Measurements from ENCODE around the gene ANXA9. TPM values are rescaled to one million over a fixed set of nuclear protein-coding genes. Genes with fewer than 3 reads are reported as not detected.
A peak's percentile ranks its signal among the peaks of the same experiment; 100 is the strongest.

Gene ANXA9
- total and polyA plus RNA-seq, 2 experiments from 2014 or later = 1.4 to 2.2 TPM

DNA sequence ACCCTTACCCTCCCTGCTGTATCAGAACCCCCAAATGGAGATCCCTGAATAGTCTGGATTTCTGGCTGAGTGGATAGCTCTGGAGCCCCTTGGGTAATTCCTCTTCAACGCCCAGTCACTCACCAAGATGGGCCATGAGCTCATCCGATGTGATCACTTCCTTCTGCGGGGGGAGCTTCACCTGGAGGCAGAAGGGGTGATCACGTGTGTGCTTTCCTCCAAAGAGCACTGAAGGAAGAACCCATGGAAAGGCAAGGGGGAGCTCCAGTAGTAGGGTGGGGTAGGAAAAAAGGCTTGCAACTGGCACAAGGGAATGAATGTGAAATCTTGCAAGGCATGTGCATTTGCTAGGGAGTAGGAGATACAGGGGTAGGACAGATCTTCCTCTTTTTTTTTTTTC, 19.5 kb downstream of the ANXA9 start:
- H3K79me2 ChIP-seq (replicated peaks; ENCODE audit: insufficient read depth) = no peaks in the 10 kb centered on the region
- no peak overlapping the region for H2AFZ ChIP-seq
- DNase-seq (ENCODE audit: low spot score) = no peak
- Mint-ChIP-seq H3K4me1 (peaks cover 18% of the 10 kb centered on the region), H3K9me3 (no peaks in the 10 kb centered on the region), H3K36me3 (ENCODE audit: low read depth) (peaks cover 5% of the 10 kb centered on the region; the same call in 2 of the 3 replicates), H3K4me3 (no peak overlapping the region; the same call in 2 of the 3 replicates), H3K27me3 (ENCODE audit: insufficient read depth, low read depth, poor library complexity) (peaks cover 19% of the 10 kb centered on the region), H3K27ac (peak overlapping the region; percentile 24; the same call in 1 of the 2 replicates)
- H3K4me2 ChIP-seq = no peak overlapping the region
- no peaks in the 10 kb centered on the region for H4K20me1 ChIP-seq (replicated peaks; ENCODE audit: insufficient read depth)
- TF ChIP-seq, protein P1, sequence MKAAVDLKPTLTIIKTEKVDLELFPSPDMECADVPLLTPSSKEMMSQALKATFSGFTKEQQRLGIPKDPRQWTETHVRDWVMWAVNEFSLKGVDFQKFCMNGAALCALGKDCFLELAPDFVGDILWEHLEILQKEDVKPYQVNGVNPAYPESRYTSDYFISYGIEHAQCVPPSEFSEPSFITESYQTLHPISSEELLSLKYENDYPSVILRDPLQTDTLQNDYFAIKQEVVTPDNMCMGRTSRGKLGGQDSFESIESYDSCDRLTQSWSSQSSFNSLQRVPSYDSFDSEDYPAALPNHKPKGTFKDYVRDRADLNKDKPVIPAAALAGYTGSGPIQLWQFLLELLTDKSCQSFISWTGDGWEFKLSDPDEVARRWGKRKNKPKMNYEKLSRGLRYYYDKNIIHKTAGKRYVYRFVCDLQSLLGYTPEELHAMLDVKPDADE (IDR thresholded peaks at IDR 0.05) = no peak
- TF ChIP-seq JUNB (IDR thresholded peaks at IDR 0.05; ENCODE audit: unreplicated experiment) (no peak), CREB1 (CRISPR knock-in tag; IDR thresholded peaks at IDR 0.05; ENCODE audit: low read depth) (no peak), EZH2 (IDR thresholded peaks at IDR 0.05; ENCODE audit: low read depth, unreplicated experiment) (no peak), POLR2AphosphoS5 (IDR thresholded peaks at IDR 0.05; ENCODE audit: low read depth) (no peak), STAT1 (IDR thresholded peaks at IDR 0.05; ENCODE audit: unreplicated experiment) (no peak), REST (IDR thresholded peaks at IDR 0.05; ENCODE audit: unreplicated experiment) (no peak), CTCF (conservative IDR thresholded peaks at IDR 0.05; ENCODE audit: low read depth in 2 of 2) (no peak), EZH2phosphoT487 (IDR thresholded peaks at IDR 0.05; ENCODE audit: unreplicated experiment) (no peak), ZNF114 (CRISPR knock-in tag; IDR thresholded peaks at IDR 0.05) (no peak), NANOG (IDR thresholded peaks at IDR 0.05; ENCODE audit: borderline replicate concordance) (no peak), ZNF331 (CRISPR knock-in tag; IDR thresholded peaks at IDR 0.05; ENCODE audit: low read depth) (no peak), ZNF462 (CRISPR knock-in tag; IDR thresholded peaks at IDR 0.05) (no peak)
- H3K4me3 ChIP-seq = no peak overlapping the region
- no peaks in the 10 kb centered on the region for H3K9me2 ChIP-seq (ENCODE audit: insufficient read depth)
- H3F3A ChIP-seq (replicated peaks; ENCODE audit: low read depth) = peaks cover 4% of the 10 kb centered on the region; the same call in 1 of the 2 replicates
- H3K36me3 ChIP-seq (ENCODE audit: insufficient read depth) = no peaks in the 10 kb centered on the region
- peaks cover 17% of the 10 kb centered on the region for H3K4me1 ChIP-seq (ENCODE audit: insufficient read depth)
- H3K27ac ChIP-seq (ENCODE audit: low read depth) = no peak overlapping the region
- H3K27me3 ChIP-seq (ENCODE audit: insufficient read depth) = no peaks in the 10 kb centered on the region
- ATAC-seq = no peak
